NCI-H146 treated with DMSO at 0.1 percent for 48 hours (cell line): ENCODE measurements around the gene ZNF132.
"Not testable (repeated sequence)": the region's sequence is repeated elsewhere in the genome, so short reads cannot be mapped to it uniquely, and the experiment has no call there.

Experiments
- DNase-seq: peaks from one replicate; lab custom pipeline; 2025; ENCODE audit not compliant: unreplicated experiment; lab: John Stamatoyannopoulos, UW

ZNF132 gene

DNA sequence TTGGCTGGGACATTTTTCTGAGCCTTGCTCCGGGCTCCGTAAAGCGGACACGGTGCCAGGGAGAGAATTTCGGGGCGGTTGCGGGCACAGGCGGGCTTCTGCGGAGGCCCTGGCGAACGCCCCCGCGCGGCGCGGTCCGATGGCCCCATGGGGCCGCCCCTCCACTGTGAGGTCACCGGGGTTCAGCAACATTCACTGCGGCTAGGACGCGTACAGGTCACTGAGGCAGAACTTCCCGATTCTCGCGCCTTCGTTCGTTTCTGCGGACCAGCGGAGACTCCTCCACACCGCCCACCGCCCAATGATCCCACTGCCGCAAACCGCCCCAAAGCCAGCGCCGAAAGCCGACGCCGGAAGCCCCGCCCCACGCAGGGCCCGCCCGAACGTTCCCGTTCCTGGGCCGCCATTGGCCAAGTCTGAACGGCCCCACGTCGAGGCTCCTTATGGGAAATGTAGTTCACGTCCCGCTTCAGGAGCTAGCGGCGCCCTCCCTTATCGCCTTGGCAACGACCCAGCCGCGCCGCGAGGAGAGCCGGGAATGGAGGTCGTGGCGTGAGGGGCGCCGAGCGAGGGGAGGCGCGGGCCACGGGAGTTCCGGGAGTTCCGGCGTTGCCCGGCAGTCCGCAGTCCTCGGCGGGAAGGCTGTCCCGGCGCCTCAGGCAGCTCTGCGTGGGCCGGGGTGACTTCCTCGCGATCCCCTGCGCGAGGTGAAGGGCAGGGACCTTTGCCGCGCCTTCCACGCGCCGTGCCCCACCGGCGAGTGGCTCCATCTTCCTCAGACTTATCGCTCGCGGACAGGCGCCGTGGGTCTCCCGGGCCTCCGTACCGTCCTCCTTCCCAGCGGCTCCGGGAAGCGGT, 31.6 kb downstream of the ZNF132 start, which contains the start of gene ZNF584:
Gene ZNF584 (plus strand): TSS at position 498 of the 858 bp plus-strand sequence. CDS start 499 bp downstream, outside the sequence.
- DNase-seq, result peak; percentile 94

DNA sequence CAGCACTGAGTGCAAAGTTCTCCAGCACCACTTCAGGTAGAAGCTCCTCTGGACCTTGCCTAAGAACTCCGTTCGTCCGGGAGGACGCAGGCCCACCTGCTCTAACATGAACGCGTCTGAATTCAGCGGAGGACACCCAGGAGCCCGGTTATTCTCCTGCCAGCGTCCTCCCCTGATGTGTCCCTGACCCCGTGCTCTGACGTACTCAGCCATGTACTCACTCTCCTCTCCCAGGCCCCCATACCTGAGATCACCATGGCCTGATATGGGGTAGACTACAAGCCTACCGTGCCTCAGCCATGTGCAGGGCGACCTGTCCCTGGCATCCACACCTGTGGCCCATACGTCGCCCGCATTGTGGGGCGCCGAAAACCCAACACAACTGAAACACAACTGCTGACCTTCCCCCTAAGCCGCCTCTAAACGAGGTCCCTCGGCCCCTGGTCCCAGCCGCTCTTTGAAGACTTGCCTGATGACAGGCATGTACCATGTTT, 32.2 kb downstream of the ZNF132 start:
- DNase-seq, result peak; percentile 30

DNA sequence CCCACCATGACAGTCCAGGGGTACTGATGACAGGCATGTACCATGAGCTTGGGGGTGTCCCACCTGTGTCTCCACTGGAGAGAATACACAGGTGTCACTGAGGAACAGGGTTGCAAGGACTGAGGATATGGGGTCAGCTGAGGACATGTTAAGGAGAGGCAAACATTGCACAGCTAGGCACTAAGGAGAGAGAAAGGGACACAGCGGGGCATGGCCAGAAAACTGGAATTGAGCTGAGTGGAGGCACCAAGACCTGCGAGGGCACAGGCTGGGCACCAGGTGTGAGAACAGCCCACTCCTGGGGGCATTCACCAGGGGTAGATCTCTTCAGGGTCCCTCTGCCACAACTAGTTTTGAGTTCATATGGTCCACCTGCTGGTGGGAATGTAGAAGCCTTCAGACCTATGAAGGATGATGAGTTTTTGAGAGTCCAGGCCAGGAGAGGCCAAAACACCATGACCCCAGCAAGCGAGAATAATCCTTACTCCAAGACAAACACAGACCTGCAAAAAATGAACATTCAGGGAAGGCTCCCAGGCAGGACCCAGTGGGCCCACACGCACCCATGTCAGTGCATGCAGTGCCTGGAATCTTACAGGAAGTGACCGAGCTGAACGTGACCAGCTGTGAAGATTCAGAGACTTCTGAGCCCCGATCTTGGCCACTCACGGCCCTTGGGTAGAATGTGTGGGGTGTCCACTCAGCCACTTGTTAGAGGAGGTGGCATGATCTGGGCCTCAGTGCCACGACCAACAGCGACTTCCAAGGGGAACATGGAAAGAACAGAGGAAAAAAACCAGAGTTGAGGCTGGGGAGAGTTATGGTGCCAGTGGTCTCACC, 32.9 kb downstream of the ZNF132 start:
- no peak for DNase-seq

DNA sequence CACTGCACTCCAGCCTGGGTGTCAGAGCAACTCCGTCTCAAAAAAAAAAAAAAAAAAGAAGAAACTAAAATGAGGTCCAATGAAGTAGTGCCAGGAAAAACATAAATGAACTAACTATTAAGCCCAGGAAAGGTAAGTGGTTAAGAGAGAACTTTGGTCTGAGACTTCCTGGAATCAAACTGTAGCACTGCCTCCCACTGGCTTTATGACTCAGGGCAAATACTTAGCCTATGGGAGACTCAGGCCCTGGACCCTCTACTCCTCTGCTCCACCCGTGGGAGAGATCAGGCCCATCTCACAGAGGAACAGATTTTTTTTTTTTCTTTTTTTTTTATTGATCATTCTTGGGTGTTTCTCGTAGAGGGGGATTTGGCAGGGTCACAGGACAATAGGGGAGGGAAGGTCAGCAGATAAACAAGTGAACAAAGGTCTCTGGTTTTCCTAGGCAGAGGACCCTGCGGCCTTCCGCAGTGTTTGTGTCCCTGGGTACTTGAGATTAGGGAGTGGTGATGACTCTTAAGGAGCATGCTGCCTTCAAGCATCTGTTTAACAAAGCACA, 36.0 kb downstream of the ZNF132 start:
- DNase-seq, result not testable (repeated sequence)

DNA sequence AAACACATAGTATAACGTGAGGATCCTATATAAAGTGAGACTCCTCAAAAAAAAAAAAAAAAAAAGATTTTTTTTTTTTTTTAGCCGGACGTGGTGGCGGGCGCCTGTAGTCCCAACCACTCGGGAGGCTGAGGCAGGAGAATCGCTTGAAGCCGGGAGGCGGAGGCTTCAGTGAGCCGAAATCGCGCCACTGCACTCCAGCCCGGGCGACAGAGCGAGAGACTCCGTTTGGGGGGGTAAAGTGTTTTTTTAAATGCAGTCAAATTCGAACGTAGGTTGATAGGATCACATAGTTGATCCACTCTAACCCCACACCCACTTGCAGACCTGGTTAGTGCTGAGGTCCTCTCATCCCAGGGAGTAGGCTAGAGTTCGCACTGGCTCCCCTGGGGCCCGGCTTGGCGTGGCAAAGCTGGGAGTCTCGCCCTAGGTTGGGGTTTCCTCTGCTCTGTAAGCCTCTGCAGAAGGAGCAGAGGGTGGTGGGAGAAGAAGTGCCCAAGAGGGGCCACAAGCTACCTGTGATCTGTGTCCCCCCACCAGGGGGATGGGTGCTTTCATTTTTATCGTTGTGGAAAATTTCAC, 38.0 kb downstream of the ZNF132 start:
- no peak for DNase-seq

DNA sequence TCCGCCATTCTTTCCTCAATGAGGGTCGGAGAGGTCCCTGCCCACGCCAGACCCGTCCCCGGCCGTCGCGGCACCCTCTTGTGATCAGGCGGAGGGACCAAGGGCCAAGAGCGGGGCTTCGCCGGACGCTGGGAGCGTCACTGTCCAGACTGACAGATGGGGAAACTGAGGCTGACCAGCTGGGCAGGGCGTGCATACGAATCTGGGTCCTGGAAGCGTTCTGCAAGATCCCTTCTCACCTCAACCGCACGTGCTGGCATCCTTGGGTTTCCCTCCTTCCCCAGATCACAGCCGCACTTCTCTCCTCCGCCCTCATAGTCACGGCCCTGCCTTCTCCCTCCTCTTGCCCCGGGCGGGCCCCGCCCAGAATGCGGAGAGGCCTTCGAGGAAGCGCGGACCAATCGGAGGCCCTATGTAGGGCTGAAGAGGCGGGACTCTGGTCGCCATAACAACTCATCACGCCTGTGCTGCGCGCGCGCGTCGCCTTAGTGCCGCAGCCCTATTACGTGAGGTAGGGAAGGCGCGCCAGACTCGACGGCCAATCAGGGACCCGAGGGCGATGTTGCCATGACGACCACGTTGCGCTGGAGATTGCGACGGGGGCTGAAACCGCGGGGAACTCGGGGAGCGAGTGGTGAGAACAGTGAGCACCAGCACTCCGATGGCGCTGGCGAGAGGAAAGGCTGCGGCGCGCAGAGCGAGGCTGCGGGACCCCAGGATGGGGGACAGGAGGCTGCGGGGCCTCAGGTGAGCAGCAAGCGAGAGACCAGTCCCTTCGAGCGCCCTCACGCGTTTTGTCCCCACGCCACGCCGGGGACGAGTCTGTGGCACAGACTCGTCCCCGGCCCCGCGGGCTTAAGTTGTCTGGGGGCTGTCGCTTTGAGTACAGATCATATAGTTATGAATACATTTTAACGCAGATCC, 38.8 kb downstream of the ZNF132 start:
- peak; percentile 97 for DNase-seq

DNA sequence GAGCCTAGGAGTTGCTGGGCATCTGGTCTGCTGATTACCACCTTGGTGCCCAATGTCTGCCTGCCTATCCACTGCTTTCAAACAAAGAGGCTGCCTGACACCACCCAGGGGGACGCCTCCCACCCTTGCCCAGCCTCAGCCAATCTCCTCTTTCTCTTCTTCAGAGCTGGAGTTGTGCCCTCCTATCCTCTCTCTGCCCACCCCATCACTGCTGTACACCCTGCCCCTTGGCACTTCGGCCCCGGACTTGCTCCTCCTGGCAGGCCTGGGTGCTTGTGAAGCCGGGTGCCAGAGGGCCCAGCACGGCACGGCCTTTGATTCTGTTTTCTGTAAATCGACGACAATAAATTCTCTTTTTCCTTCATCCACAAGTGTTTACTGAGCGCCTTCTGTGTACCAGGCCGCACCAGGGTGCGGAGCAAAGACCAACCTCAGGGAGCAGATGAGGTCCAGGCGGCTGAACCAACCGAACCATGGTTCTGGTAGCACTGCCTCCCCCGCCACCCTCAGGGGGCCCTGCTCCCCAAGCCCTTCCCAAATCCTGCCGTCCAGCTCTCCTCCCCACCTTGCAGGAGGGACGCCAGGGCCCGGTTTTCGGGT, 39.5 kb downstream of the ZNF132 start:
- DNase-seq, result no peak

DNA sequence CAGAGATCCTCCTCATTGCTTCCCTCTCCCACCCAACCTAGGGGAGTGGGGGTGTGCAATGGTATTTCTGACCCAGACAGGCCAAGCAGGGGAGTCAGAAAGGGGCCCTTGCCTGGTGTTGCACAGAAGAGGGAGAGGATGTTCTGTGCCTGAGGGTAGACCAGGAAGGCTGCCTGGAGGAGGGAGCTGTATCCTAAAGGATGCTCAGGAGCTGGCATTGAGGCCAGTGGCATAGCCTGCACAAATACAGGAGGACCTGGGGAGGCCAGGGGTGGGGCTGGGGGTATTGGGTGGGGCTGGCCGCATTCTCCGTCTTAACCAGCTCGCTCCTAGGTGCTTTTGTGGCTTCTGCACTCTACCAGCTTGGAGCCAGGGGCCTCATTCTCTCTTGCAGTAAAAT, 40.0 kb downstream of the ZNF132 start:
- no peak for DNase-seq

DNA sequence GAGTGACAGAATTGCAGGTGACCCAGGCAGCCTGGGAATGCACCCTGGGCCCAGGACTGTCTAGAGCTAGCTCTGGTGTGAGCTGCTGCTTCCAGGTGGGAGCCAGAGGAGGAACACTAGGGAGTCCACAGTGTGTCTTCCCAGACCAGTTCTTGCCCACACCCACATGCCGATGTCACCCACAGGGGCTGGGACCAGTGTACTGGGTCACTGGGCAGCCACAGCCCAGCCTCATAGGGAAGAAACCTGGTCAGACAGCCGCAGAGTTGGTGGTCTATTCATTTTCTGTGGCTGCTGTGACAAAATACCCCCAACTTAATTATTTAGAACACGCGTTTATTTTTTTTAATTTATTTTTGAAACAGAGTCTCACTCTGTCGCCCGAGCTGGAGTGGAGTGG, 41.4 kb downstream of the ZNF132 start:
- DNase-seq, result no peak

DNA sequence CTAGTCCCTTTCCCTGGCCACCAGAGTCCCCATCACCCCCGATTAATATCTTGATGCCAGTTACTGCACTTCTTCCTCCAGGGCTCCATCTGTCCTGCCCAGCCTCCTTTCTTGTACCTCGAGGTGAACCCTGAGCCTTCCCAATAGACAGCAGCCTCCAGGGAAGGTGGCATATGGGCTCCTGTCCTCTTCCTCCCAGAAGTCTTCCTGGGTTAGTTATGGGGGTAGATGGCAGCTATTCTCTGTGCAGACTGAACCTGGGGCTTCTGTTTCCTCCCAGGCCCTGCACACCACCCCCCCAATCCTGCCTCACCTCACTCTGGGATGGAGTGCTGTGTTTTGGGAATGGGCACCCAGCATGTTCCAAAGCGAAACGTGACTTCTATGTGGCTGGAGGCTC, 41.9 kb downstream of the ZNF132 start:
- DNase-seq, result no peak

DNA sequence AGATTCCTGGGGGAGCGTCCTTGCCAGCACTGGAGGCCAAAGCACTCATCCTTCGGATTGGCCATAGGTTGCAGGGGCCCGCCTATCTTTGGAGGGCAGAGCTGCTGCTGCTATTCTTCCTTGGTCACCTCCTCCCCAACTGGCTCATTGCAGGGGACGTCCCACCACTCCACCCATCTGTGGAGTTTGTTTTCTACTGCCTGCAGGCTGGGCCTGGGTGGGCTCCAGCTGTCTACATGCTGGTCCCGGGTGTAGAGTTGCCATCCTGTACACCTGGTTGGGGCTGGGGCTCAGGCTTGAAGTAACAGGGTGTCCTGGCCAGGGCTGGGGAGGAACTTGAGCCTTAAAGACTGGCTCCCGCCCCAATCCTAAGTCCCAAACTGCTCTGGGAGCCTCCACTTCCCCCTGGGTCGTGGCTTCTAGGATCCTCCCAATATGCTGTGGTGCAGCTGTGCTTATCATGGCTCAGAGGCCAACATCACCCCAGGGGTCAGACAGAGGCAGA, 42.4 kb downstream of the ZNF132 start:
- no peak for DNase-seq

DNA sequence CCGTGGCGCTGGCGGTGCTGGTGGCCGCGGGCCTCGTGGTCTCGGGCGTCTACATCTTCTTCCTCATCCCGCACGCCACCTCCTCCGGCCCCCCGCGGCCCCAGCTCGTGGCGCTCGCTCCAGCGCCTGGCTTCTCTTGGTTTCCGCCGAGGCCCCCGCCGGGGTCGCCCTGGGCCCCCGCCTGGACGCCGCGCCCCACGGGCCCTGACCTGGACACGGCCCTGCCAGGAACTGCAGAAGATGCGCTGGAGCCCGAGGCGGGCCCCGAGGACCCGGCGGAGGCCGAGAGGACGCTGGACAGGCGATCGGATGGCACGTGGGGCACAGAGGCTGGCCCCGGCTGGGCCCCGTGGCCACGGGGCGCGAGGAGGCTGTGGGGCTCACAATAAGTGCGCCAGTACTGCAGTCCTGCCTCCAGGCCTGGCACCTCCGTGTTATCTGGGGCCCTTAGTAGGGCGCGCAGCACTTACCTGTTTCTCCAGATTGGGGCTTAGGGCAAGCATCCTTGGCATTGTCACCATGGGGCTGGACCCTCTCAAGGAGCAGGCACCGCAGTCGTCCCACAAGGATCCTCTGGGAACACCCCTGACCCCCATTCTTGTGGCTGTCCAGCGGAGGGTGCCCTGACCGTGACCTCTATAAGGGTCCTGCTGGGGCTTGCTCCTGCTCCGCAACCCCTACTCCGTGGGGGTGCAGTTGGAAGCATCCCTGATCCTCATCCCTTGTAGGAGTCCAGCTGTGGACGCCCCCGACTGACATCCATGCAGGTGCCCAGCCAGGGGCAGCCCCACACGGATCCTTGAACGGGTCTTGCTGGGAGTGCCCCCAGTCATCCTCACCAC, 43.0 kb downstream of the ZNF132 start:
- no peak for DNase-seq

DNA sequence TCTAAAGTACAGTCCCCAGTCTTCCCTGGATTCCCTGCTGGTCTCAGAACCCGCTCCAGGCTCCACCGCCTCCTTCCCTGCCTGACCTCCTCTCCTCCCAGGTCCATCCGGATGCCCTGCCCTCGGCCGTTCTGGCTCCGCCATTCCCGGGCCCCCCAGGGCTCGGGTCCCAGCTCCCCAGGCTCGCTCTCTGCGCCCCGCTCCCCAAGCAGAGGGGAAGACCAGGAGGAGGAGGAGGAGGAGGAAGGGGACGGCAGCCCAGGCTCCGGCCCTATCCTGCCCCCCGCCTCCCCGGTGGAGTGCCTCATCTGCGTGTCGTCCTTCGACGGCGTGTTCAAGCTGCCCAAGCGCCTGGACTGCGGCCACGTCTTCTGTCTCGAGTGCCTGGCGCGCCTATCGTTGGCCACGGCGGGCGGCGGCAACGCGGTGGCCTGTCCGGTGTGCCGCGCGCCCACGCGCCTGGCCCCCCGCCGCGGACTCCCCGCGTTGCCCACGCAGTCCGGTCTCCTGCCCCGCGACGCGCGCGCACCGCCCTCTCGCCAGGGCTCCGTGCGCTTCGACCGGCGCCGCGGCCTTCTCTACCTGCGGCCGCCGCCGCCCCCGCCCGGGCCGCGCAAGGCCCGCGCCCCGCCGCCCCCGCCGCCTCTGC, 43.9 kb downstream of the ZNF132 start:
- no peak for DNase-seq

DNA sequence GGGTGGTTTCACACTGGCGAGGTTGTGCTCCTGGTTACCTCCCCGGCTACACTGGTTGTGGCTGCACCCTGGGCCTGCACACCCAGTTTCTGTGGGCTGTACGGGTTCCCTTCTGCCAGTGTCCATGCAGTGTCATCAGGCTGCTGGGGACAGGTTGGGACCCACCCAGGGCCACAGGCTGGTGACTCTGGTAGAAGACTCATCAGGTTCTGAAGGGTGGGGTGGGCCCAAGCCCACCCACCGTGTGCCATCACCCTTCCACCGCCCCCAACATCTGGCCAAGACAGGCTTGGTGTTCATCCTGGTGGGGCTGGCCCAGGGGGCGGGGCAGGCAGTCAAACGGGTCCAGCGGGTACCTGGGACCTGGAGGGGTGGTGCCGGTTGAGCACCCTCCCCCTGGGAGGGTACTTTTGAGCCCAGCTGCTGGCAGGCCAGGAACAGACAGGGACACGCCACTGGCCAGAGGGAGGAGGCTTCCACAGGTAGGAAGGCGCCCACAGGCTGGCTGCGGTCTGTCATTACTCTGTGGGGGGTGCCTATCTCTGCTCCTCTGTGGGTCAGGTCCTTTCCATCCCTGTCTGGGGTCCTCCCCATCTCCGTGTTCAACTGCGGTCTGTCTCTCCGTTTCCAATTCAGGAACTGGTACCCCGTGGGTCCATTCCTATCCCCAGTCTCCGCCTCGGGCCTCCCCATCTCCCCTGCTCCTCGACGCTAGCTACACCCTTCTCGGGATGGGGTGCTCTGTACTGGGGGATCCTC, 44.6 kb downstream of the ZNF132 start, which contains the start of gene RNF225:
Gene RNF225 (plus strand): TSS at position 437 of the 759 bp plus-strand sequence. CDS start 434 bp downstream, outside the sequence.
- no peak for DNase-seq

DNA sequence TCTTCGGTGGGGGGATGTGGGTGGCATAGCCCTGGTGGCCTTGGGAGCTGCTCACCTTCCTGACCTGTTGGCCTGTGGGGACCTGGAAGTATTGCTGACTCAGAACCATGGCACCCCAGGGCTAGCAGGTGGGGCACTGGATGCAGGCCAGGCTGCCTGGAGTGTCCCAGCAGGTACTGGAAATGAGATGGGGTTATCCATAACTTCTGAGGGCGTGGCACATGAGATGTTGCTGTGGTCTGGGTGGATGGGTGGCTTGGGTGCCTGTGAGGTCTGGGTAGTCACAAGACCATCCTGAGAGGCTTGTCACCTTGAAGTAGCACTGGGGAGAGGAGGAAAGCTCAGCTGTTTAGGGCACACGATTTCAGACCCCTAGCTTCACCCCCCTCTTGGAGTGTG, 45.1 kb downstream of the ZNF132 start:
- no peak for DNase-seq

DNA sequence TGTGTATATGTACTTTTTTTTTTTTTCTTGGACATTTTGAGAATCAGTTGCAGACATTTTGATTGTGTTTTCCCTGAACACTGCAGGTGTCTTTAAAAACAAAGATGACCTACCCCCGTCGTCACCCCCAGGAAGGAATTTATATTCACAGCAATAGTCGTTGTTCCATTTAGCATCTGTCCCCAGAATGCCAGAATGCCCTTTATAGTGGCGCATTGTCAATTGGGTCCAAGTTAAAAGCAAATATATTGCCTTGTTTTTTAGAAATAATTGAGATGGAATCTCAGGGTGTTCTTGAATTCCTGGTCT, 46.3 kb downstream of the ZNF132 start:
- DNase-seq, result no peak

DNA sequence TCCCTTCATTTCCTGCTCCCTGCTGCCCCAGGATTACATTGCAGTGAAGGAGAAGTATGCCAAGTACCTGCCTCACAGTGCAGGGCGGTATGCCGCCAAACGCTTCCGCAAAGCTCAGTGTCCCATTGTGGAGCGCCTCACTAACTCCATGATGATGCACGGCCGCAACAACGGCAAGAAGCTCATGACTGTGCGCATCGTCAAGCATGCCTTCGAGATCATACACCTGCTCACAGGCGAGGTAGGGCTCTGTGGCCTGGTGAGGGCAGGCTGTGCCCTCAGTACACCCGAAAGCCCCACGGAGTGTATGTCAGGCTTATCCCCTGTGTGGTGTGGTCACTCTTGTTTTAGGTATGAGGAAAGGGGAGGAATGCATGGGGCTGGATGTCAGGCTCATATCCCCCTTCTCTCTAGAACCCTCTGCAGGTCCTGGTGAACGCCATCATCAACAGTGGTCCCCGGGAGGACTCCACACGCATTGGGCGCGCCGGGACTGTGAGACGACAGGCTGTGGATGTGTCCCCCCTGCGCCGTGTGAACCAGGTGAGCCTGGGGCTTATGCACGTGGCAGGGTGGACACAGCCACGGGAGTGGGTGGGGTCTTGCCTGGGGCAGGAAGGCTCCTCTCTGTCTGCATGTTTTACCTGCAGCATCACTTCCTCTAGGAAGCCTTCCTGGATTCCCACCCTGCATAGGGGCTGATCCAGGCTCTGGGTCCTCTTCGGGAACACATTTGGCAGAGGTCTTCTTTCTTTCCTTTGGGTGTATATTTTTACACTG, 46.8 kb downstream of the ZNF132 start:
- no peak for DNase-seq
